Stomach (tissue), 4 donors: ENCODE measurements around the gene XCL1.

Source experiments
- CTCF ChIP-seq, 7 experiments: fragments of 450-650 bp in 4 of 7; fragments of 200-600 bp in 3 of 7; sonication (generic) in 3 of 7; IDR thresholded peaks; one replicate each; pipeline ENCODE4 v1.5.1; 2016 to 2019; ENCODE audit warnings: antibody characterized with exemption in 7 of 7, control low read depth in 2 of 7, mild to moderate bottlenecking in 1 of 7
- EP300 ChIP-seq: sonication (generic); formaldehyde crosslinking; IDR thresholded peaks from one replicate; pipeline ENCODE4 v1.6.1; 2017; ENCODE audit warnings: antibody characterized with exemption
- POLR2A ChIP-seq, 4 donors: fragments of 450-650 bp; IDR thresholded peaks; one replicate each; pipeline ENCODE4 v1.6.1; 2016; ENCODE audit warnings: antibody characterized with exemption in 4 of 4, control low read depth in 2 of 4, mild to moderate bottlenecking in 1 of 4, moderate library complexity in 1 of 4
- POLR2AphosphoS5 ChIP-seq, 3 donors: sonication (generic); formaldehyde crosslinking; IDR thresholded peaks; one replicate each; pipeline ENCODE4 v1.6.1; 2016; ENCODE audit warnings: antibody characterized with exemption in 3 of 3

- TF ChIP-seq POLR2AphosphoS5 (IDR thresholded peaks at IDR 0.05) (no peak), POLR2A (IDR thresholded peaks at IDR 0.05) (no peak), CTCF (IDR thresholded peaks at IDR 0.05) (no peak), EP300 (no peak)
These were observed 23.4 kb upstream of the XCL1 start for GRCh38 chr1:168552961-168553360.
